ENCODE data around the gene B3GNT3. TPM values are rescaled to one million over a fixed set of nuclear protein-coding genes. Genes with fewer than 3 reads are reported as not detected.

B3GNT3 gene
- total and polyA plus RNA-seq, 2 of the 13 experiments (the other 11 are each of a cell fraction or from before 2014, with no cell fraction given), result 0.86 to 4.0 TPM

- TF ChIP-seq AHR (CRISPR knock-in tag; IDR thresholded peaks at IDR 0.05), result no peak
- peak; percentile 87 for TF ChIP-seq ETV5 (CRISPR knock-in tag; IDR thresholded peaks at IDR 0.05; ENCODE audit: borderline replicate concordance)
- TF ChIP-seq ZBTB37 (CRISPR knock-in tag; IDR thresholded peaks at IDR 0.05), result no peak
- TF ChIP-seq ZNF616 (CRISPR knock-in tag; IDR thresholded peaks at IDR 0.05; ENCODE audit: low read depth), result no peak
- TF ChIP-seq ELF3 (CRISPR knock-in tag; IDR thresholded peaks at IDR 0.05), result peak; percentile 56; the same call in 1 of the 2 replicates
- no peak for TF ChIP-seq NFATC3 (CRISPR knock-in tag; IDR thresholded peaks at IDR 0.05)
- TF ChIP-seq ZMYM4 (CRISPR knock-in tag; IDR thresholded peaks at IDR 0.05), result peak; percentile 29; the same call in 1 of the 2 replicates
- TF ChIP-seq ZNF282 (IDR thresholded peaks at IDR 0.05; ENCODE audit: partially characterized antibody), result no peak
- TF ChIP-seq CBFB (CRISPR knock-in tag; IDR thresholded peaks at IDR 0.05), result no peak
- TF ChIP-seq ZBTB14 (CRISPR knock-in tag; IDR thresholded peaks at IDR 0.05), result no peak
- TF ChIP-seq ZNF44 (CRISPR knock-in tag; IDR thresholded peaks at IDR 0.05), result 0 out of 2 replicates have a peak, but pooled peaks have one; percentile 24
- TF ChIP-seq NPAS2 (CRISPR knock-in tag; IDR thresholded peaks at IDR 0.05; ENCODE audit: borderline replicate concordance), result no peak
- no peak for TF ChIP-seq ATF1 (CRISPR knock-in tag; IDR thresholded peaks at IDR 0.05)
- TF ChIP-seq SIX1 (CRISPR knock-in tag; IDR thresholded peaks at IDR 0.05; ENCODE audit: borderline replicate concordance), result no peak
- TF ChIP-seq YEATS2 (CRISPR knock-in tag; IDR thresholded peaks at IDR 0.05; ENCODE audit: borderline replicate concordance), result peak; percentile 47; the same call in 1 of the 2 replicates
- TF ChIP-seq ZNF776 (CRISPR knock-in tag; IDR thresholded peaks at IDR 0.05), result no peak
- no peak for TF ChIP-seq RNF219 (CRISPR knock-in tag; IDR thresholded peaks at IDR 0.05)
- TF ChIP-seq NFE2L1 (CRISPR knock-in tag; IDR thresholded peaks at IDR 0.05; ENCODE audit: borderline replicate concordance), result no peak
- no peak for TF ChIP-seq NFRKB (IDR thresholded peaks at IDR 0.05)
- TF ChIP-seq SP2 (CRISPR knock-in tag; IDR thresholded peaks at IDR 0.05), result no peak; the same call in 1 of the 2 replicates
- TF ChIP-seq ZNF576 (CRISPR knock-in tag; IDR thresholded peaks at IDR 0.05), result no peak
- no peak for TF ChIP-seq XBP1 (CRISPR knock-in tag; IDR thresholded peaks at IDR 0.05)
- peak; percentile 77 for TF ChIP-seq HNRNPL (IDR thresholded peaks at IDR 0.05; ENCODE audit: low read depth, low read length)
- no peak for TF ChIP-seq HMGXB4 (CRISPR knock-in tag; IDR thresholded peaks at IDR 0.05; ENCODE audit: borderline replicate concordance in 1 of 2, low read depth in 1 of 2)
Measured at GRCh38 chr19:17847538-17848366, 52.8 kb downstream of the B3GNT3 start, which contains the start of gene JAK3 (continued).

All from HepG2 (cell line).